ENCODE results near the gene GLP2R.
A peak's percentile ranks its signal among the peaks of the same experiment; 100 is the strongest.

Gene GLP2R

DNA sequence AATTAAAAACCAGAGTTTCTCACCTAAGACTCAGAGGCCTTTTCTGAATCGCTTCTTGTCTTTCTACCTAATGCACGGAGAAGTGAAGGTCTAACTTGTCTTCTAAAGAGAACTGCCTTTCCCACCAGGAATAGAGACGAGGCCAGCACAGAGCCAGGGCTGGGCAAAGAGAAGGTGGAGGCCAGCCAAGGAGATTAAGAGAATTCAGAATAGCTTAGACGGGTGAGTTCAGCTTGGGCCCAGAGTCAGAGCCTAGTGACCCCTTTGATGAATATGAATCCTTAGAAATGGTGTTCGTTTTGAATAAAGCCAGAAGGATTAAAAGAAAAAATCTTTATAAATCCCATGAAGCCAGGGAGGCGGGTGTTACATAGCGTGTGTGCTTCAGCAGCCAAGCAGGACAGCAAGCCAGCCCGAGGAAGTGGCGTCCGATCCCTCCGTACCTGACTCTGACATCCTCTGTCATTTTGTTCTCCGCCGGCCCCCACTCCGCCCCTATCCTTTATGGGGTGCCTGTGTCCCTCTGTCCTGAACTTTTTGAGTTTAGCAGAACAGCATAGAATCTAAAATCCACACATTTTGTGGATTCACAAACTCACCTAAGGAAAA is 11.3 kb upstream of the GLP2R start:
- no peak for FAIRE-seq

DNA sequence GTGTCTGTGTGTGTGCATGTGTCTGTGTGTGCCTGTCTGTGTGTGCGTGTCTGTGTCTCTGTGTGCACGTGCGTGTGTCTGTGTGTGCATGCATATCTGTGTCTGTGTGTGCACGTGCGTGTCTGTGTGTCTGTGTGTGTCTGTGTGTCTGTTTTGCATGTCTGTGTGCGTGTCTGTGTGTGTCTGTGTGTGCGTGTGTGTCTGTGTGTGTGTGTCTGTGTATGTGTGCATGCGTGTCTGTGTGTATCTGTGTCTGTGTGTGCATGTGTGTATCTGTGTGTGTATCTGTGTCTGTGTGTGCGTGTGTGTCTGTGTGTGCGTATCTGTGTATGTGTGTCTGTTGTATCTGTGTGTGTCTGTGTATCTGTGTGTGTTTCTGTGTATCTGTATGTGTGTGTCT is 9.3 kb upstream of the GLP2R start:
- FAIRE-seq, result no peak

GRCh38 chr17:9817086-9817485 is 8.6 kb upstream of the GLP2R start:
- FAIRE-seq, result peak; percentile 9

GRCh38 chr17:9818760-9819159 is 7.0 kb upstream of the GLP2R start:
- no peak for FAIRE-seq

GRCh38 chr17:9820448-9820847 is 5.3 kb upstream of the GLP2R start:
- no peak for FAIRE-seq

DNA sequence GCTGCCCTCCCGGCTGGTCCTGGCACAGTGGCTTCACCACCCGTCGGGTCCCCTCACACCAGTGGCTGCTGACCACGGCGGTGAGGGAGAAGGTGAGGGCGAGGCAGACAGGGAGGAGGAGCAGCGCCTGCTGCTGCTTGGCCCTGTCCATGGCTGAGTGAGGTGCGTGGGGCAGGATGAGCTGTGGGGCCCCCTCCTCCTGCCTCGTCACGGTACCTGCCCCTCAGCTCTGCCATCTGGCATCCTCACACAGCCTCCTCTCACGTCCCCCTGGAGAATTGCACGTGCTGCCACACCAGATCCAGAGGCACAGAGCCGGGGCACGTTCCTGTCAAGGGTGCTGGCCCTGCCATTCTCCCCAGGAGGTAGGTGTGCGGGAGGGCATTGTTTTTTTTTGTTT is 3.8 kb upstream of the GLP2R start, which contains the start of gene GSG1L2:
GSG1L2 (minus strand) TSS at position 159 of the 400 bp plus-strand sequence; CDS start at position 151, 8 bp downstream.
- FAIRE-seq, result no peak

DNA sequence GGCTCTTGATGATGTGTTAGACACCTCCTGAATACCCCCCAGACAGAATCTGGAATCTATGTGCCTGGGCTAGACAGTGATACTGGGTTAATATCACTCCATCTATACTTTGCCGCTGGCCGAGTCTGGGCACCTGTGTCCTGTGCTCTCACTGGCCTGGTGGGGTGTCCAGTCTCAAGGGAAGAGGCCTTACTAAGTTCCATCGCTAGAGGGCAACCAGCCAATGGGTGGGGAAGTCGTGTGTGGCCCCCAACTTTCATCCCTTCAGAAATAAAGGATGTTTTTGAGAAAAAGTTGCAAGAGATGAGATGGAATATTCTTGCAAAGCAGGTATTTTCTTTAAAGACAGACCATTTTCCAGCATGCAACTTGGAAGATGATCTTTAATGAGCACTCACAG is 1.6 kb upstream of the GLP2R start:
- no peak for FAIRE-seq

- FAIRE-seq, result no peak
These were observed 856 bp upstream of the GLP2R start for GRCh38 chr17:9824797-9825338.

DNA sequence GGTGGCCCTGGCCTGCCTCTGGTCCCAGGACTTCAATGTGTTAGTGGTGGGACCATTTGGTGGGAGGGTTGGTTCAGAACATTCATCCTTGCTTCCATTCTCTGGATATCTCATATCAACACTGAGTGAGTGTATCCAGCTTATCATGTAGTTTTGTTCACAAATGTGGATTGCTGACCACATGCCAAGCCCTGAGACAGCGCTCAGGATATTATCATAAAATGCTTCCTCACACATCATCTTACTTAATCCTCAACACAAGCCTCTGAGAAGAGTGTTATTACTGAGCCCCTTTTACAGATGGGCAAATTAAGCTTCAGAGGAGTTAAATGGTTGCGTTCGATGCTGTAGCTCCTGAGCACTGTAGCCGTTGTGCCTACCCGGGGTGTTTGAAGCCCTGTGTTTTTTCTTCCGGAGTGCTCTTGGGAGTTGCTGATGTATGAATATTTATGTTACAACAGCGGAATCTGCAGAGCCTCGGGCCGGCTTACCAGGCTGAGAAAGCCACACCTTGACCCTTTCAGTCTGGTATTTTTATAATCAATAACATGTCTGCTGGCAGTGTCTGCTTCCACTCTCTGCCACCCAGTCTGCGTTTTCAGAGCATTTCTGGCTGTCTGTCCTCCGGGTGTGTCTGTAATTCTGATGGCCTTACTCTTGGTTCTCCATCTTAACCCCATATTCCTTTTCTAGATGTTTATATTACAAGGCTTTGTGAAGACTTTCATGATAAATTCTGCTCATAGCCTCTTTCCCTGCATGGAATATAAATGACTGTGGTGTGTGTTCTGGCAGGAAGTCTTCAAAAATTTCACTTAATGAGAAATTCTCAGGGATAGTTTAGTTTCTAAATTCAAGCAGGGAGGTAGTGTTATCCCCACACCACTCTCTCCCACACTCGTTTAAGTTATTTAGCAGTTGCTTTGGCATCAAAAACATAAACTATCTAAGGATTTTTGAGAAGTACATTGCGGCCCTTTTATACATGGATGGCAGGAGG is 2.9 kb downstream of the GLP2R start:
- FAIRE-seq, result no peak

DNA sequence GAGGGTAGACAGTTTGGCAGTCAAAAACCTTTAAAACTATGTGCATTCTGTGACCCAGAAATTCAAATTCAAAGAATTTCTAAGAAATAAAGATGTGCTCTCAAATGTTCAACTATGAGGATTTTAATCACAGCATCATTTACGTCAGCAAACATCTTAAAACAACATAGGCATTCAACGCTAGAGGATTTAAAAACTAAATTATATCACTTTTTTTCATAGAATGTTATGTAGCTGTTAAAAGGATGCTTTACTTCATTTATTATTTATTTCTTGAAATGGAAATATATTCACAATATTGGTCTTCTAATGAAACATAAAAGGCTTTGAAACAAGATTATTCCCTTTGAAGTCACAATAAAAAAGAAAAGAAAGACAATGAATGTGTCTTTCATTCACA is 3.6 kb downstream of the GLP2R start:
- no peak for FAIRE-seq

- FAIRE-seq, result no peak
These were observed 5.0 kb downstream of the GLP2R start for GRCh38 chr17:9830711-9831110.

DNA sequence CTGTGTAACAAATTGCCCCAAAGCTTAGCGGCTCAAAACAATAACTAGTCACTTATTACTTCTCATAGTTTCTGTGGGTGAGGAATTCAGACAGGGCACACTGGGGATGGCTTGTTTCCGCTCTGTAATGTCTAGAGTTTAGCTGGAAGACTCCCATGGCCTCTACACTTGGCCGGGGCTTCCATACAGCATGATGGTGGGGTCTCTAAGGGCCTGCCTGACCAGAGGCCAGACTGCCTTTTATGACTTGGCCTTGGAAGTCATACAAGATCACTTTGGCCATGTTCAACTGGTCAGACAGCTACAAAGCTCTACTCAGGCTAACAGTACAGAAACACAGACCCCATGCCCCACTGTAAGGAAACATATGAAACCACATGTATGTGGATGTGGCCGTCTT is 8.2 kb downstream of the GLP2R start:
- no peak for FAIRE-seq

- no peak for FAIRE-seq
These were observed 12.1 kb downstream of the GLP2R start for GRCh38 chr17:9837551-9838471.

GRCh38 chr17:9839433-9839832 is 13.7 kb downstream of the GLP2R start:
- no peak for FAIRE-seq

GRCh38 chr17:9842057-9842758 is 16.5 kb downstream of the GLP2R start:
- no peak for FAIRE-seq

GRCh38 chr17:9843152-9844010 is 17.7 kb downstream of the GLP2R start:
- no peak for FAIRE-seq

DNA sequence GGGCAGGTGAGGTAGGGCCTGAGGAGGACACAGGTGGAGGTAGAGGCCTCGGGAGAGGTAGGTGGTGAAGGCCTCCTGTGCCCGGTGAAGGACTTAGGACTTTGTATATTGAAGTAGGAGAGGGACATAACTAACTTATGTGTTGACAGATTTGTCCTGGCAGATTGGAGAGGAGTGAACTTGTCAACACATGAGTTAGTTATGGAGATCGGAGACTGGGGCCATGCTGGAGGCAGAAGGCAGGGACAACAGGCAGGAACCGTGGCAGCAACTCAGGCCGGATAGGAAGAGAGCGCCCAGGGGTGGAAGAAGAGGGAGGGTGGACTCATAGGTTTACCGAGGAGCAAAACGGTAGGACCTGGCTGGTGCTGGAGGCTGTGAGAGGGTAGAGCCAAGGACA is 18.4 kb downstream of the GLP2R start:
- FAIRE-seq, result no peak

GRCh38 chr17:9845306-9845705 is 19.6 kb downstream of the GLP2R start:
- no peak for FAIRE-seq

- FAIRE-seq, result no peak
These were observed 24.4 kb downstream of the GLP2R start for GRCh38 chr17:9850151-9850550.

DNA sequence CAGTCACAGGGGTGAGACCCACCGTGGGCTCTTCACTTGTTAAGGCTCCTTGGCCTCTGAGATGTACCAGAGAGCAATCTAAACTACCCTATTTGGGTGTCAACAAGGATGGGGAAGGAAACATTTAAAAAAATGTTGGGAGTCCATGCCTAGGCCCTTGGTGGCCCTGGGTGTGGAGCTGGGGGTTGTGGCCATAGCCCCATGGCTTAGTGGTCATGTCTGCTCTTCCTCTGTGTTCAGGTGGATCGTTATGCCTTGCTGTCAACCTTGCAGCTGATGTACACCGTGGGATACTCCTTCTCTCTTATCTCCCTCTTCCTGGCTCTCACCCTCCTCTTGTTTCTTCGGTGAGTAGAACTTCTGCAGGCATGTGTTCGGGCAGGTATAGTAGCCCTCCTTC is 28.5 kb downstream of the GLP2R start:
- no peak for FAIRE-seq

- FAIRE-seq, result no peak
These were observed 29.3 kb downstream of the GLP2R start for GRCh38 chr17:9855036-9855435.
